MM.1S (cell line): ENCODE measurements around the gene MCM6.

Source experiments
- DNase-seq: peaks from one replicate; pipeline ENCODE4 v3.0.0-alpha.2; 2015
- H2AFZ ChIP-seq: fragments of 300-600 bp; sonication (generic); 2 replicates; pipeline ENCODE4 v1.6.0; 2016; ENCODE audit warnings: antibody characterized with exemption, low read length
- H3F3A ChIP-seq: fragments of 300-600 bp; sonication (generic); 2 replicates; pipeline ENCODE4 v1.6.1; 2016; ENCODE audit warnings: mild to moderate bottlenecking, antibody characterized with exemption, low read length, moderate library complexity, mixed read lengths; ENCODE audit not compliant: insufficient read depth
- H3K27ac ChIP-seq: fragments of 300-600 bp; sonication (generic); 2 replicates; pipeline ENCODE4 v1.5.1; 2016; ENCODE audit warnings: mild to moderate bottlenecking, low read length
- H3K27me3 ChIP-seq: fragments of 300-600 bp; sonication (generic); replicated peaks from 2 replicates; pipeline ENCODE4 v1.6.0; 2016; ENCODE audit warnings: low read length; ENCODE audit not compliant: insufficient read depth
- H3K36me3 ChIP-seq: fragments of 300-600 bp; sonication (generic); replicated peaks from 2 replicates; pipeline ENCODE4 v1.6.1; 2016; ENCODE audit warnings: mild to moderate bottlenecking, low read length, mixed read lengths; ENCODE audit not compliant: insufficient read depth
- H3K4me1 ChIP-seq: fragments of 300-600 bp; sonication (generic); 2 replicates; pipeline ENCODE4 v1.6.1; 2016; ENCODE audit warnings: low read length, mixed read lengths
- H3K4me2 ChIP-seq: fragments of 300-600 bp; sonication (generic); 2 replicates; pipeline ENCODE4 v1.6.0; 2016; ENCODE audit warnings: low read depth, low read length
- H3K4me3 ChIP-seq: fragments of 300-600 bp; sonication (generic); 2 replicates; pipeline ENCODE4 v1.5.1; 2016; ENCODE audit warnings: low read length, mixed read lengths
- H3K79me2 ChIP-seq: fragments of 300-600 bp; sonication (generic); 2 replicates; pipeline ENCODE4 v1.6.1; 2016; ENCODE audit warnings: mixed run types, low read length, mixed read lengths
- H3K9ac ChIP-seq: fragments of 300-600 bp; sonication (generic); 2 replicates; pipeline ENCODE4 v1.6.1; 2016; ENCODE audit warnings: low read length, mixed read lengths
- H3K9me2 ChIP-seq: fragments of 300-600 bp; sonication (generic); replicated peaks from 2 replicates; pipeline ENCODE4 v1.6.1; 2016; ENCODE audit warnings: mild to moderate bottlenecking, low read length, mixed read lengths; ENCODE audit not compliant: insufficient read depth
- H3K9me3 ChIP-seq: fragments of 300-600 bp; sonication (generic); replicated peaks from 2 replicates; pipeline ENCODE4 v1.6.1; 2016; ENCODE audit warnings: mild to moderate bottlenecking, low read length, mixed read lengths; ENCODE audit not compliant: insufficient read depth
- H4K20me1 ChIP-seq: fragments of 300-600 bp; sonication (generic); 2 replicates; pipeline ENCODE4 v1.6.1; 2016; ENCODE audit warnings: mild to moderate bottlenecking, low read length, moderate library complexity, mixed read lengths; ENCODE audit not compliant: insufficient read depth
- EZH2 ChIP-seq: fragments of 300-600 bp; sonication (generic); optimal IDR thresholded peaks from 2 replicates; pipeline ENCODE3; 2017; ENCODE audit warnings: low read depth, mild to moderate bottlenecking, antibody characterized with exemption, low read length, mixed read lengths
- EZH2phosphoT487 ChIP-seq: fragments of 300-600 bp; sonication (generic); IDR thresholded peaks from 2 replicates; pipeline ENCODE4 v1.6.1; 2018; ENCODE audit warnings: antibody characterized with exemption, low read length
- TF ChIP-seq, protein P1 (sequence below): fragments of 300-600 bp; sonication (generic); IDR thresholded peaks from 2 replicates; pipeline ENCODE4 v1.5.1; 2016; ENCODE audit warnings: antibody characterized with exemption, low read length, mixed read lengths

The MCM6 gene

DNA sequence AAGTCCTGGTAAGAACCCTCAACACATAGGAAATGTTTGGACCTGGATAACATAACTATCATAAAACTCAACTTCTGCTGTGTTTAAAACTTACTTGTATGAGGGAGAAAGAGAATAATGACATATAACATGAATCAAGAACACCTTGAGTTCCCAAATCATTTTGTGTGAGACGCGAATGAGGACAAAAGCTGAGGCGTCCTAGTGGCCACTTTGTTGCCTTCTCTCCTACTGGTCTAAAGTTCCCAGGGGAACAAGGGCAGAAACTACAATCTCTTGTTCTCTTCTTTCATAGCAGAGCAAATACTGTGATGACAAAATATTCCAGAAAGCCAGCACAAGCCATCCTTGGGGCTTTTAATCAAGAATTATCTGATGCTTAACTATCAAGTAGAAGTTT, 31.0 kb downstream of the MCM6 start:
- no peak for DNase-seq
- no peaks in the 10 kb centered on the region for H3K4me1 ChIP-seq
- no peaks in the 10 kb centered on the region for H3K27me3 ChIP-seq
- no peaks in the 10 kb centered on the region for H4K20me1 ChIP-seq
- H2AFZ ChIP-seq: no peak overlapping the region
- peaks cover 4% of the 10 kb centered on the region; the same call in 1 of the 2 replicates for H3K79me2 ChIP-seq
- H3K36me3 ChIP-seq: peaks cover 15% of the 10 kb centered on the region; the same call in 1 of the 2 replicates
- no peaks in the 10 kb centered on the region for H3K9me2 ChIP-seq
- no peak overlapping the region for H3K4me3 ChIP-seq
- no peak overlapping the region for H3K9ac ChIP-seq
- H3K9me3 ChIP-seq: no peaks in the 10 kb centered on the region
- no peak overlapping the region for H3K4me2 ChIP-seq
- TF ChIP-seq EZH2phosphoT487: no peak
- TF ChIP-seq, protein P1, sequence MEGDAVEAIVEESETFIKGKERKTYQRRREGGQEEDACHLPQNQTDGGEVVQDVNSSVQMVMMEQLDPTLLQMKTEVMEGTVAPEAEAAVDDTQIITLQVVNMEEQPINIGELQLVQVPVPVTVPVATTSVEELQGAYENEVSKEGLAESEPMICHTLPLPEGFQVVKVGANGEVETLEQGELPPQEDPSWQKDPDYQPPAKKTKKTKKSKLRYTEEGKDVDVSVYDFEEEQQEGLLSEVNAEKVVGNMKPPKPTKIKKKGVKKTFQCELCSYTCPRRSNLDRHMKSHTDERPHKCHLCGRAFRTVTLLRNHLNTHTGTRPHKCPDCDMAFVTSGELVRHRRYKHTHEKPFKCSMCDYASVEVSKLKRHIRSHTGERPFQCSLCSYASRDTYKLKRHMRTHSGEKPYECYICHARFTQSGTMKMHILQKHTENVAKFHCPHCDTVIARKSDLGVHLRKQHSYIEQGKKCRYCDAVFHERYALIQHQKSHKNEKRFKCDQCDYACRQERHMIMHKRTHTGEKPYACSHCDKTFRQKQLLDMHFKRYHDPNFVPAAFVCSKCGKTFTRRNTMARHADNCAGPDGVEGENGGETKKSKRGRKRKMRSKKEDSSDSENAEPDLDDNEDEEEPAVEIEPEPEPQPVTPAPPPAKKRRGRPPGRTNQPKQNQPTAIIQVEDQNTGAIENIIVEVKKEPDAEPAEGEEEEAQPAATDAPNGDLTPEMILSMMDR: no peak
- H3F3A ChIP-seq: no peaks in the 10 kb centered on the region
- H3K27ac ChIP-seq: no peak overlapping the region

DNA sequence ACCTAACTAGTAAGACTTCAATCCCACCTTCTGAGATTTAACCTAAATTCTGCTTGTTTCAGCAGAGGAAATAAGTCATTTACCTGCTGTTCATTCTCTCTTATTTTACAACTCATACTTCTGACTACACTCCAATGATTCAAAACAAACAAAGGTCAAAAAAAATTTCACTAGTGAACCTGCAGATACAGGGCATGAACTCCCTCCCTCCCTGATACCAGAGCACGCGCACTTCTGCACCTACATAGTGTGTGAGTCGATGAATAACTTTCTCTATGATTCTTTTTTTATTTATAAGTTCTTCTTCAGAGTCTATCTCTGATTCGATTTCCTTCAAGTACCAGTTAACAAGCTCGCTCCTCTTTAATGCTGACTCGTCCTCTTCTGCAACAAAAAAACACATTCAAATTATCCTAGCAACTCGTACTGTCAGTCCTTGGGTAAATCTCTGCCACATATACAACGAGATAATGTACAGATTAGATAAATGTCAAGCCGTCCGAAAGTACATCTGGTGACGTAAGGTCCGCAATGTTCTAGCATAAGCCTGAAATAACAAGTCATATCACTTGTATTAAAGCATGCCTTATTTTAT, 31.8 kb downstream of the MCM6 start:
- H3K9me3 ChIP-seq: no peaks in the 10 kb centered on the region
- H3K9ac ChIP-seq: no peak overlapping the region
- no peak overlapping the region for H3K4me3 ChIP-seq
- H4K20me1 ChIP-seq: no peaks in the 10 kb centered on the region
- H3K79me2 ChIP-seq: peaks cover 4% of the 10 kb centered on the region; the same call in 1 of the 2 replicates
- no peaks in the 10 kb centered on the region for H3F3A ChIP-seq
- TF ChIP-seq EZH2phosphoT487 (no peak), EZH2 (no peak)
- TF ChIP-seq, protein P1: no peak
- H3K9me2 ChIP-seq: no peaks in the 10 kb centered on the region
- H3K4me1 ChIP-seq: no peaks in the 10 kb centered on the region
- peaks cover 15% of the 10 kb centered on the region; the same call in 1 of the 2 replicates for H3K36me3 ChIP-seq
- no peak overlapping the region for H2AFZ ChIP-seq
- H3K27me3 ChIP-seq: no peaks in the 10 kb centered on the region
- H3K27ac ChIP-seq: no peak overlapping the region
- H3K4me2 ChIP-seq: no peak overlapping the region
- no peak for DNase-seq

DNA sequence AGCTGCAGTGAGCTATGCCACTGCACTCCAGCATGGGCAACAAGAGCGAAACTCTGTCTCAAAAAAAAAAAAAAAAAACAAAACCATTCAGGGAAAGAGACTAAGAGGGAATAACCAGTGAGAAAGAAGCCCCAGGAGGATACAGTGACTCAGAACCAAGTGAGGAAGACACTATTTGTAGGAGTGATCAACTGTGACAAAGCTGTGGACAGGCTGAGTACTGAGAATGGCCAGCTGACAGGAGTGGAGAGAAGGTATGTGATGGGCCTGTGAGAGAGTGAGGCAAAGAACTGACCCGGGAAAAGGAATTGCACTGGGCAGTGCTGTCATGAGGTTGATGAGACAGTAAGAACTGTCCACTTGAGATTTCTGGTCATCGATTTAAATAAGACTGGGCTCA, 32.6 kb downstream of the MCM6 start:
- Histone ChIP-seq H3K27me3 (no peaks in the 10 kb centered on the region), H3K36me3 (peaks cover 15% of the 10 kb centered on the region; the same call in 1 of the 2 replicates), H2AFZ (no peak overlapping the region), H3K27ac (no peak overlapping the region), H3K9ac (no peak overlapping the region), H3K4me1 (no peaks in the 10 kb centered on the region), H3K79me2 (peaks cover 4% of the 10 kb centered on the region; the same call in 1 of the 2 replicates), H3K4me3 (no peak overlapping the region), H3K4me2 (no peak overlapping the region), H4K20me1 (no peaks in the 10 kb centered on the region), H3K9me2 (no peaks in the 10 kb centered on the region), H3K9me3 (no peaks in the 10 kb centered on the region), H3F3A (no peaks in the 10 kb centered on the region)
- DNase-seq: no peak
- TF ChIP-seq EZH2 (no peak), EZH2phosphoT487 (no peak)
- TF ChIP-seq, protein P1: no peak
